DOHH2 (cell line): ENCODE measurements around the gene UNKL.

Experiments
- H3F3A ChIP-seq: fragments of 200-600 bp; sonication (generic), shearing (Covaris generic); 2 replicates; pipeline ENCODE4 v1.6.0; 2016; ENCODE audit warnings: antibody characterized with exemption, mild to moderate bottlenecking; ENCODE audit not compliant: control insufficient read depth, insufficient read depth
- H3K27ac ChIP-seq: fragments of 200-600 bp; sonication (generic); 2 replicates; pipeline ENCODE4 v1.5.1; 2014; ENCODE audit warnings: low read depth, mild to moderate bottlenecking, low read length, moderate library complexity
- H3K27me3 ChIP-seq: fragments of 200-600 bp; sonication (generic); 2 replicates; pipeline ENCODE4 v1.6.1; 2014; ENCODE audit warnings: mild to moderate bottlenecking, low read length, mixed read lengths; ENCODE audit not compliant: control insufficient read depth
- H3K36me3 ChIP-seq: fragments of 200-600 bp; sonication (generic); 2 replicates; pipeline ENCODE4 v1.6.1; 2014; ENCODE audit warnings: mild to moderate bottlenecking, low read length, moderate library complexity, mixed read lengths; ENCODE audit not compliant: control insufficient read depth
- H3K4me1 ChIP-seq: fragments of 200-600 bp; sonication (generic); 2 replicates; pipeline ENCODE4 v1.6.1; 2014; ENCODE audit warnings: mild to moderate bottlenecking, low read length, mixed read lengths; ENCODE audit not compliant: control insufficient read depth
- H3K4me2 ChIP-seq: fragments of 200-600 bp; sonication (generic); 2 replicates; pipeline ENCODE4 v1.6.0; 2014; ENCODE audit warnings: mild to moderate bottlenecking, low read length, moderate library complexity
- H3K4me3 ChIP-seq: fragments of 200-600 bp; sonication (generic); 2 replicates; pipeline ENCODE4 v1.5.1; 2014; ENCODE audit warnings: mild to moderate bottlenecking, low read length, mixed read lengths
- H3K79me2 ChIP-seq: fragments of 200-600 bp; sonication (generic); 2 replicates; pipeline ENCODE4 v1.6.1; 2014; ENCODE audit warnings: mild to moderate bottlenecking, low read length, mixed read lengths; ENCODE audit not compliant: control insufficient read depth
- H3K9me2 ChIP-seq: fragments of 200-600 bp; sonication (generic); replicated peaks from 2 replicates; pipeline ENCODE4 v1.6.1; 2014; ENCODE audit warnings: mild to moderate bottlenecking, low read length, mixed read lengths; ENCODE audit not compliant: control insufficient read depth
- H3K9me3 ChIP-seq: fragments of 200-600 bp; sonication (generic); 2 replicates; pipeline ENCODE4 v1.6.1; 2014; ENCODE audit warnings: antibody characterized with exemption, low read length, mixed read lengths; ENCODE audit not compliant: control insufficient read depth, insufficient read depth
- H4K20me1 ChIP-seq: fragments of 200-600 bp; sonication (generic); 2 replicates; pipeline ENCODE4 v1.6.0; 2014; ENCODE audit warnings: low read depth, mild to moderate bottlenecking, antibody characterized with exemption, low read length, moderate library complexity; ENCODE audit not compliant: control insufficient read depth, insufficient read depth
- CTCF ChIP-seq: fragments of 200-600 bp; sonication (generic); IDR thresholded peaks from one replicate; pipeline ENCODE4 v1.5.1; 2014; ENCODE audit warnings: antibody characterized with exemption, mild to moderate bottlenecking, low read depth, low read length; ENCODE audit not compliant: poor library complexity, severe bottlenecking
- EZH2phosphoT487 ChIP-seq: fragments of 200-600 bp; sonication (generic); IDR thresholded peaks from 2 replicates; pipeline ENCODE4 v1.6.1; 2017; ENCODE audit warnings: borderline replicate concordance, mild to moderate bottlenecking, antibody characterized with exemption, low read length, moderate library complexity, mixed read lengths

Gene UNKL

GRCh38 chr16:1385232-1385631 is 29.3 kb downstream of the UNKL start:
- Histone ChIP-seq H3K9me2 (no peaks in the 10 kb centered on the region), H3K36me3 (no peaks in the 10 kb centered on the region), H3K4me2 (no peak overlapping the region), H3K27me3 (no peaks in the 10 kb centered on the region), H4K20me1 (no peaks in the 10 kb centered on the region), H3K27ac (no peak overlapping the region), H3K4me3 (no peak overlapping the region), H3K4me1 (peaks cover under 1% of the 10 kb centered on the region), H3F3A (no peaks in the 10 kb centered on the region), H3K79me2 (no peaks in the 10 kb centered on the region), H3K9me3 (no peaks in the 10 kb centered on the region)
- TF ChIP-seq EZH2phosphoT487 (no peak), CTCF (no peak)

GRCh38 chr16:1383556-1383955 is 30.9 kb downstream of the UNKL start:
- no peaks in the 10 kb centered on the region for H3K9me2 ChIP-seq
- H3K27me3 ChIP-seq = no peaks in the 10 kb centered on the region
- TF ChIP-seq EZH2phosphoT487 (no peak), CTCF (no peak)
- H3K4me2 ChIP-seq = no peak overlapping the region
- H3K4me1 ChIP-seq = peaks cover 13% of the 10 kb centered on the region
- no peak overlapping the region for H3K27ac ChIP-seq
- H3K4me3 ChIP-seq = no peak overlapping the region
- H3F3A ChIP-seq = no peaks in the 10 kb centered on the region
- H3K79me2 ChIP-seq = no peaks in the 10 kb centered on the region
- H3K36me3 ChIP-seq = no peaks in the 10 kb centered on the region
- no peaks in the 10 kb centered on the region for H3K9me3 ChIP-seq
- no peaks in the 10 kb centered on the region for H4K20me1 ChIP-seq

GRCh38 chr16:1381612-1382406 is 32.7 kb downstream of the UNKL start:
- TF ChIP-seq EZH2phosphoT487 (no peak), CTCF (no peak)
- Histone ChIP-seq H3K9me2 (no peaks in the 10 kb centered on the region), H3F3A (no peaks in the 10 kb centered on the region), H3K9me3 (no peaks in the 10 kb centered on the region), H3K4me3 (no peak overlapping the region), H3K36me3 (no peaks in the 10 kb centered on the region), H3K27ac (no peak overlapping the region), H4K20me1 (no peaks in the 10 kb centered on the region), H3K27me3 (no peaks in the 10 kb centered on the region), H3K4me1 (peaks cover 14% of the 10 kb centered on the region), H3K79me2 (no peaks in the 10 kb centered on the region), H3K4me2 (no peak overlapping the region)
